ENCODE results near the gene ZNF285. TPM values are rescaled to one million over a fixed set of nuclear protein-coding genes. Genes with fewer than 3 reads are reported as not detected.
"Not testable (repeated sequence)": the region's sequence is repeated elsewhere in the genome, so short reads cannot be mapped to it uniquely, and the experiment has no call there.

Gene ZNF285
- total RNA-seq, 2 experiments from 2014 or later: 0.67 to 0.86 TPM

DNA sequence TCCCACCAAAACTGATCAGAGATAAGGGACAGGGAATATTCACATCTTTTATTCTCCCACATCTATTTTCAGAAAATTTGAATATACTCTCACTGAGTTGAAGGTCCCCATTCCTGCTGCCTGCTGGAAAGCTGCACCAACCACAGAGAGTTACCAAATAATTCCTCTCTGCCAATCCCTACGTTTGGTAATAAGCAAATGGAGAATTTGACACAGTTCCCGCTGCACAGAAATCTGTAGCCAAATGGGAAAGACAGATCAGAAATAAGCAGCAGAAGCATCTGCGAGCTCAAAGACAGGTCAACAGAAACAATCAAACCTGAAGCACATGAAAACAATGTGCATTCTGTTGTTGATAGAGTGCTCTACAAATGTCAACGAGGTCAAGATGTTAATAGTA lies 54.9 kb downstream of the ZNF285 start:
- CTCF ChIA-PET: no interaction called here
- peaks cover 2% of the 10 kb centered on the region for H3K27me3 Mint-ChIP-seq (ENCODE audit: low read depth)
- peaks cover 1% of the 10 kb centered on the region for H3K36me3 Mint-ChIP-seq (ENCODE audit: low read depth)
- no peak overlapping the region for H3K4me3 Mint-ChIP-seq
- H3K4me1 Mint-ChIP-seq (ENCODE audit: low read depth): no peaks in the 10 kb centered on the region
- peaks cover 27% of the 10 kb centered on the region for H3K9me3 Mint-ChIP-seq
- no peak for DNase-seq
- H3K27ac Mint-ChIP-seq: no peak overlapping the region
- intact Hi-C loops (cut with micrococcal nuclease): no loop called here

- no peak overlapping the region for H3K4me3 Mint-ChIP-seq
- H3K4me1 Mint-ChIP-seq (ENCODE audit: low read depth): no peaks in the 10 kb centered on the region
- peaks cover 2% of the 10 kb centered on the region for H3K27me3 Mint-ChIP-seq (ENCODE audit: low read depth)
- CTCF ChIA-PET: no interaction called here
- no peaks in the 10 kb centered on the region for H3K36me3 Mint-ChIP-seq (ENCODE audit: low read depth)
- DNase-seq: no peak
- intact Hi-C loops (cut with micrococcal nuclease): no loop called here
- no peak overlapping the region for H3K27ac Mint-ChIP-seq
- H3K9me3 Mint-ChIP-seq: peaks cover 28% of the 10 kb centered on the region
Observed at GRCh38 chr19:44345959-44346358, 55.4 kb downstream of the ZNF285 start.

DNA sequence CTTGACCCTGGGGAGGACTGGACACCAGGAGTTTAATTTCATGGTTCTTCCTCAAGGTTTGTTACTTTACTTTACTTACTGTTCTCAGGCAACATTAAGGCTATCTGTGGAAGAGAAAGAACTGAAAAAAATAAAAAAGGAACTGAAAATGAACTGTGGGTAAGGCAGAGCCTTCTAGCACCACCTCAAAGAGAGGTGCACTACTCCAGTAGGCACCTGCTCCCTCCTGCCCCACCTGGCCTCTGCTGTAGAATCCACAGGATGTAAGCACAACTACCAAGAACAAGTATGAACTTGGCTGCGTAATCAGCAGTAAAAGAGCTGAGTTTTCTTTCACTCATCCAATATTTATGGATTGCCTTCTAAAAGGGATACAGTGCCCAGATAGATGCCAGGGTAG lies 57.2 kb downstream of the ZNF285 start:
- CTCF ChIA-PET: no interaction called here
- no peak for DNase-seq
- Mint-ChIP-seq H3K36me3 (ENCODE audit: low read depth) (no peaks in the 10 kb centered on the region), H3K4me3 (no peak overlapping the region), H3K9me3 (peaks cover 27% of the 10 kb centered on the region), H3K4me1 (ENCODE audit: low read depth) (no peaks in the 10 kb centered on the region), H3K27ac (no peak overlapping the region), H3K27me3 (ENCODE audit: low read depth) (peaks cover 2% of the 10 kb centered on the region)
- intact Hi-C loops (cut with micrococcal nuclease): no loop called here

GRCh38 chr19:44341794-44342193 lies 59.6 kb downstream of the ZNF285 start:
- intact Hi-C loops (cut with micrococcal nuclease): no loop called here
- no peak overlapping the region for H3K4me3 Mint-ChIP-seq
- H3K36me3 Mint-ChIP-seq (ENCODE audit: low read depth): no peaks in the 10 kb centered on the region
- no peaks in the 10 kb centered on the region for H3K4me1 Mint-ChIP-seq (ENCODE audit: low read depth)
- H3K27ac Mint-ChIP-seq: no peak overlapping the region
- H3K27me3 Mint-ChIP-seq (ENCODE audit: low read depth): no peaks in the 10 kb centered on the region
- peaks cover 30% of the 10 kb centered on the region for H3K9me3 Mint-ChIP-seq
- CTCF ChIA-PET: no interaction called here
- DNase-seq: no peak

DNA sequence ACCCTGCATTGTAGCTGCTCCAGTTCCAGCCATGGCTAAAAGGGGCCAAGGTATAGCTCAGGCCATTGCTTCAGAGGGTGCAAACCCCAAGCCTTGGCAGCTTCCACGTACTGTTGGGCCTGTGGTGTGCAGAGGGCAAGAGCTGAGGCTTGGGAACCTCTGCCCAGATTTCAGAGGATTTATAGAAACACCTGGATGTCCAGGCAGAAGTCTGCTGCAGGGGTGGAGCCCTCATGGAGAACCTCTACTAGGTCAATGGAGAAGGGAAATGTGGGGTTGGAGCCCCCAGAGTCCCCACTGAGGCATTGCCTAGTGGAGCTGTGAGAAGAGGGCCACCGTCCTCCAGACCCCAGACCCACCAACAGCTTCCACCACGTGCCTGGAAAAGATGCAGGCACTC lies 66.8 kb downstream of the ZNF285 start:
- Mint-ChIP-seq H3K36me3 (ENCODE audit: low read depth) (peaks cover 12% of the 10 kb centered on the region), H3K9me3 (peaks cover 45% of the 10 kb centered on the region)

More for the DNA sequence above, 66.8 kb downstream of the ZNF285 start:
- CTCF ChIA-PET; intact Hi-C loops (cut with micrococcal nuclease); H3K27me3 Mint-ChIP-seq (ENCODE audit: low read depth); H3K27ac Mint-ChIP-seq; H3K4me3 Mint-ChIP-seq; H3K4me1 Mint-ChIP-seq (ENCODE audit: low read depth): not testable (repeated sequence)
- DNase-seq: peak; percentile 5

Other genes starting within 250 kb of the ZNF285 start
- 10 to 100 TPM; 12.4 to 16.9 TPM for gene ZNF226, start 236.5 kb downstream of the ZNF285 start, total RNA-seq
- 10 to 100 TPM; 17.9 to 19.4 TPM for gene ZNF227, start 189.1 kb downstream of the ZNF285 start, total RNA-seq
- gene ZNF233, start 141.7 kb downstream of the ZNF285 start, total RNA-seq: under 1 TPM in 1 of 2 experiments, not detected in 1; 0.07 TPM
- gene ZNF235, start 96.6 kb downstream of the ZNF285 start, total RNA-seq: 1 to 10 TPM; 1.5 to 1.6 TPM
- under 1 TPM; 0.05 to 0.17 TPM for gene ZNF112, start 44.9 kb downstream of the ZNF285 start, total RNA-seq
- gene ZNF229, start 46.9 kb upstream of the ZNF285 start, total RNA-seq: under 1 TPM; 0.57 to 0.79 TPM
- 1 to 10 TPM; 3.3 to 5.2 TPM for gene ZNF180, start 98.9 kb upstream of the ZNF285 start, total RNA-seq
- not detected for gene CEACAM20, start 128.1 kb upstream of the ZNF285 start, total RNA-seq
- not detected for gene IGSF23, start 212.0 kb upstream of the ZNF285 start, total RNA-seq
- gene PVR, start 242.3 kb upstream of the ZNF285 start, total RNA-seq: 1 to 10 TPM; 8.9 to 9.8 TPM

Measured in activated naive CD4-positive, alpha-beta T cell treated with anti-CD3 and anti-CD28 coated beads for 36 hours (primary cell).